ENCODE measurements around the gene TNNT3.

DNA sequence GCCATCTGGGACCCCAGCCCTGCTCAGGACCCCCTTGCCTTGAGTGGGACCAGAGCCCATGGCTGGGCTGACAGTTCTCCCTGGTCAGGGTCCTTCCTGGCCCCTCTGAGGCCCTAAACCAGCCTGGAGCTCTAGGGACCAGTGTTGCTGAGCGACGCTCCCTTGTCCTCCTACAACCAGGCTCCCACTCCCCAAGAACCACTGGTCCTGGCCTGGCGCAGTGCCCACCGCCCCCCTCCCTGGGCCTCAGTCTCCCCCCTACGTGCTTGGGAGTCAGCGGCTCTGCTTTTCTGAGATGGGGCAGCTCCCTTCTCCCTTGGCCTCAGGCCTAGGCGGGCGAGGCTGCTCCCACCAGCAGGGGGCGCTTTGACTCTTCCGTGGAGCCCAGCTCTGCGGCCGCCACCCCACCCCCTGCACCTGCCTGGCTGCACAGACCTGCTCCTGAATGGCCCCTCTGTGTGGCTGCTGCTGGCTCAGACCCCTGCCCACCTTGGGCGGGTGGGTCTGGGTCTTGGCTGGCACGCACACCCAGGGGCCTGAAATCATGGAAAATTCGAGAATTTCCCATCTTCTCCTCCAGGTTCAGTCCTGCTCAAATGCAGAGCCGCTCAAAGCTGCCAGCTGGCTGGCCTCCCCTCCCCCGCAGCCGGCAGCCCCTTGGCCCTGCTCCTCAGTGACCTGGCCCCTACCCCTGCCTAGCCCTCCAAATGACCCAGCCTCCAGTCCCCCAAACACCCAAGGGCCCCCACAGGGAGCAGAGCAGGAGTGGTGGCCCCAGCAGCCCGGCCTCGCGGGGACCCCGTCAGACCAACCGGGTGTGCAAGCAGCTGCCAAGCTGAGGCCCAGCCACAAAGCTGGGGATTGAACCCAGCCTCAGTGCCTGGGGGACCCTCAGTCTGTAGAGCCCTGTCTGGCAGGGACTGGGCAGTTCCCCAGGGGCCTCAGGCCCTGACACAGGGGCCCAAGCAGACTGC is 37.0 kb upstream of the TNNT3 start:
- TF ChIP-seq GATA2 (IDR thresholded peaks at IDR 0.05; ENCODE audit: low read depth, low read length) = no peak
- TF ChIP-seq GATA3 (IDR thresholded peaks at IDR 0.05; ENCODE audit: low read depth, low read length) = no peak
